ENCODE data around the gene ABHD6. TPM values are rescaled to one million over a fixed set of nuclear protein-coding genes. Genes with fewer than 3 reads are reported as not detected.
"Not testable (repeated sequence)": the region's sequence is repeated elsewhere in the genome, so short reads cannot be mapped to it uniquely, and the experiment has no call there.

ABHD6 gene
- total RNA-seq, 4 donors from 2014 or later, result 19.2 to 31.0 (median 21.5) TPM

- ATAC-seq (ENCODE audit: low FRiP score) (no peak), DNase-seq (ENCODE audit: low spot score) (no peak)
- TF ChIP-seq CTCF (IDR thresholded peaks at IDR 0.05), result no peak
These were observed 3.9 kb downstream of the ABHD6 start for GRCh38 chr3:58241306-58242044.

- no peak for DNase-seq (ENCODE audit: low spot score)
- no peak for ATAC-seq (ENCODE audit: low FRiP score)
- TF ChIP-seq CTCF (IDR thresholded peaks at IDR 0.05), result no peak
These were observed 4.7 kb downstream of the ABHD6 start for GRCh38 chr3:58242340-58242739.

- DNase-seq (ENCODE audit: low spot score); ATAC-seq (ENCODE audit: low FRiP score): not testable (repeated sequence)
These were observed 5.3 kb downstream of the ABHD6 start for GRCh38 chr3:58242860-58243259.

- TF ChIP-seq CTCF (IDR thresholded peaks at IDR 0.05), result no peak
- ATAC-seq (ENCODE audit: low FRiP score) (no peak), DNase-seq (ENCODE audit: low spot score) (no peak)
These were observed 6.5 kb downstream of the ABHD6 start for GRCh38 chr3:58243976-58244585.

GRCh38 chr3:58246148-58247047 is 8.8 kb downstream of the ABHD6 start:
- no peak for DNase-seq (ENCODE audit: low spot score)
- TF ChIP-seq CTCF (IDR thresholded peaks at IDR 0.05), result no peak
- ATAC-seq (ENCODE audit: low FRiP score), result no peak

- DNase-seq (ENCODE audit: low spot score) (no peak), ATAC-seq (ENCODE audit: low FRiP score) (no peak)
- no peak for TF ChIP-seq CTCF (IDR thresholded peaks at IDR 0.05)
These were observed 11.9 kb downstream of the ABHD6 start for GRCh38 chr3:58249358-58250092.

All from omental fat pad (tissue), 4 donors.